Fibroblast of the aortic adventitia (primary cell): ENCODE measurements around the gene NUAK1. TPM values are rescaled to one million over a fixed set of nuclear protein-coding genes. Genes with fewer than 3 reads are reported as not detected.

Experiments
- DNase-seq: peaks from one replicate; pipeline ENCODE4 v3.0.0-alpha.2; 2010; ENCODE audit warnings: low read depth
- H3K4me3 ChIP-seq: 2 replicates; pipeline ENCODE4 v1.5.1; 2011; ENCODE audit warnings: low read depth, mild to moderate bottlenecking, control low read depth, low read length, moderate library complexity
- total RNA-seq: library from RNA; depleted of rRNA; stranded (reverse); fragments of >200 nt; gene quantifications from 2 replicates; pipeline ENCODE4 v1.2.3, GENCODE V29; 2012; ENCODE audit warnings: low replicate concordance
- TF ChIP-seq, protein P1 (sequence below): IDR thresholded peaks from 2 replicates; pipeline ENCODE4 v1.5.1; 2011; ENCODE audit warnings: mild to moderate bottlenecking, low read length, control low read depth, inconsistent platforms; ENCODE audit not compliant: insufficient read depth

NUAK1 gene
- total RNA-seq, 1 donor: 3.0 TPM

- H3K4me3 ChIP-seq: no peak overlapping the region
- no peak for DNase-seq
- TF ChIP-seq, protein P1, sequence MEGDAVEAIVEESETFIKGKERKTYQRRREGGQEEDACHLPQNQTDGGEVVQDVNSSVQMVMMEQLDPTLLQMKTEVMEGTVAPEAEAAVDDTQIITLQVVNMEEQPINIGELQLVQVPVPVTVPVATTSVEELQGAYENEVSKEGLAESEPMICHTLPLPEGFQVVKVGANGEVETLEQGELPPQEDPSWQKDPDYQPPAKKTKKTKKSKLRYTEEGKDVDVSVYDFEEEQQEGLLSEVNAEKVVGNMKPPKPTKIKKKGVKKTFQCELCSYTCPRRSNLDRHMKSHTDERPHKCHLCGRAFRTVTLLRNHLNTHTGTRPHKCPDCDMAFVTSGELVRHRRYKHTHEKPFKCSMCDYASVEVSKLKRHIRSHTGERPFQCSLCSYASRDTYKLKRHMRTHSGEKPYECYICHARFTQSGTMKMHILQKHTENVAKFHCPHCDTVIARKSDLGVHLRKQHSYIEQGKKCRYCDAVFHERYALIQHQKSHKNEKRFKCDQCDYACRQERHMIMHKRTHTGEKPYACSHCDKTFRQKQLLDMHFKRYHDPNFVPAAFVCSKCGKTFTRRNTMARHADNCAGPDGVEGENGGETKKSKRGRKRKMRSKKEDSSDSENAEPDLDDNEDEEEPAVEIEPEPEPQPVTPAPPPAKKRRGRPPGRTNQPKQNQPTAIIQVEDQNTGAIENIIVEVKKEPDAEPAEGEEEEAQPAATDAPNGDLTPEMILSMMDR: no peak
Observed at GRCh38 chr12:106051853-106052531, 86.8 kb downstream of the NUAK1 start.

DNA sequence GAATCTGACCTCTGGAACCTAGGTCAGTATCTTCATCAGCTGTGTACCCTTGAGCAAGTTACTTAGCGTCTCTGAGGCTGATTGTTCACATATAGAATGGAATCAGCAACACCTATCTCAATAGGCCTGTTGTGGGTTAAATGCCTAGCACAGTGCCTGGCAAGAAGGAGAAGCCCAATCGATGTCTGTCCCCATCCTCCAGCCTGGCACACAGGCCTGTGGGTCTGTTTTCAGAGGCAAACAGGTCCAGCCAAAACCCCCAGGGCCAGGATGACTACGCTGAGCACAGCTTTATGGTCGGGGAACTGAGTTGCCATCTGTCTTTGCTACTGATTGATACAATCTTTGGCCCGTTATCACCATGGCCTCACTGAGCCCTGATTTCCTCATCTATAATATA is 89.2 kb downstream of the NUAK1 start:
- TF ChIP-seq, protein P1: no peak
- no peak for DNase-seq
- no peak overlapping the region for H3K4me3 ChIP-seq

GRCh38 chr12:106049105-106049504 is 89.6 kb downstream of the NUAK1 start:
- TF ChIP-seq, protein P1: no peak
- H3K4me3 ChIP-seq: no peak overlapping the region
- no peak for DNase-seq

- TF ChIP-seq, protein P1: no peak
- H3K4me3 ChIP-seq: no peak overlapping the region
- DNase-seq: no peak
Observed at GRCh38 chr12:106048676-106049075, 90.1 kb downstream of the NUAK1 start.

- no peak for DNase-seq
- TF ChIP-seq, protein P1: no peak
- H3K4me3 ChIP-seq: no peak overlapping the region
Observed at GRCh38 chr12:106048016-106048415, 90.7 kb downstream of the NUAK1 start.

DNA sequence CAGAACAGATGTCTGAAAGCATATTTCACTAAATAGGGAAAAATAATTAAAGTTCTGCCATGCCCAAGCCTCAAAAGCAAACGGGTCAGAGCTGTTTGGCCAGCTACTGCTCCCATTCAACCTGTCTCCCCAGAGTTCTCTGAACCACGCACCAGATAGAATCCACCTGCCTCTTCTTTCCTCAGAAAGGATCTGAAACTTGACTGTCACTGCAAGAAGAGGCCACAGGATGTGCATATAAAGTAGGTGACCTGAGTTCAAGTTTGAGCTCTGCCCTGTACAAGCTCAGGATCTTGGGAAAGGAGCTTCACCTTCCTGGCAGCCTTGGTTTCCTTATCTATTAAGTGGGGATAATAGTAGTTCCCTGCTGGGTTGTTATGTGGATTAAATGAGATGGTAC is 91.8 kb downstream of the NUAK1 start:
- DNase-seq: no peak
- no peak overlapping the region for H3K4me3 ChIP-seq
- TF ChIP-seq, protein P1: no peak
